Nephron (organoid): ENCODE data around the gene PRDM12.

Experiments
- H3K27ac Mint-ChIP-seq, 3 experiments: 2 replicates each; pipeline ENCODE4 v1.8.0; 2020; ENCODE audit warnings: mixed read lengths in 3 of 3, mild to moderate bottlenecking in 2 of 3, moderate library complexity in 1 of 3
- H3K27me3 Mint-ChIP-seq: 2 replicates; pipeline ENCODE4 v1.8.0; 2021; ENCODE audit warnings: low read depth, mild to moderate bottlenecking, moderate library complexity, mixed read lengths
- H3K36me3 Mint-ChIP-seq: 2 replicates; pipeline ENCODE4 v1.8.0; 2020; ENCODE audit warnings: low read depth, mixed read lengths
- H3K4me1 Mint-ChIP-seq: 2 replicates; pipeline ENCODE4 v1.8.0; 2020; ENCODE audit warnings: mixed read lengths
- H3K4me3 Mint-ChIP-seq, 3 experiments: 2 replicates each; pipeline ENCODE4 v1.8.0; 2020; ENCODE audit warnings: mild to moderate bottlenecking in 3 of 3, mixed read lengths in 3 of 3, moderate library complexity in 2 of 3
- H3K9me3 Mint-ChIP-seq: 2 replicates; pipeline ENCODE4 v1.8.0; 2020; ENCODE audit warnings: mixed read lengths
- TF ChIP-seq, protein P1 (sequence below), 3 experiments: fragments of 200-600 bp; sonication (generic); IDR thresholded peaks; one replicate each; pipeline ENCODE4 v1.5.0; 2021; ENCODE audit warnings: antibody characterized with exemption in 3 of 3; ENCODE audit not compliant: unreplicated experiment in 3 of 3

Gene PRDM12

GRCh38 chr9:130627051-130627450 lies 37.3 kb upstream of the PRDM12 start:
- no peak overlapping the region for H3K27ac Mint-ChIP-seq
- no peaks in the 10 kb centered on the region for H3K27me3 Mint-ChIP-seq
- H3K4me1 Mint-ChIP-seq, result peaks cover 6% of the 10 kb centered on the region
- TF ChIP-seq, protein P1, sequence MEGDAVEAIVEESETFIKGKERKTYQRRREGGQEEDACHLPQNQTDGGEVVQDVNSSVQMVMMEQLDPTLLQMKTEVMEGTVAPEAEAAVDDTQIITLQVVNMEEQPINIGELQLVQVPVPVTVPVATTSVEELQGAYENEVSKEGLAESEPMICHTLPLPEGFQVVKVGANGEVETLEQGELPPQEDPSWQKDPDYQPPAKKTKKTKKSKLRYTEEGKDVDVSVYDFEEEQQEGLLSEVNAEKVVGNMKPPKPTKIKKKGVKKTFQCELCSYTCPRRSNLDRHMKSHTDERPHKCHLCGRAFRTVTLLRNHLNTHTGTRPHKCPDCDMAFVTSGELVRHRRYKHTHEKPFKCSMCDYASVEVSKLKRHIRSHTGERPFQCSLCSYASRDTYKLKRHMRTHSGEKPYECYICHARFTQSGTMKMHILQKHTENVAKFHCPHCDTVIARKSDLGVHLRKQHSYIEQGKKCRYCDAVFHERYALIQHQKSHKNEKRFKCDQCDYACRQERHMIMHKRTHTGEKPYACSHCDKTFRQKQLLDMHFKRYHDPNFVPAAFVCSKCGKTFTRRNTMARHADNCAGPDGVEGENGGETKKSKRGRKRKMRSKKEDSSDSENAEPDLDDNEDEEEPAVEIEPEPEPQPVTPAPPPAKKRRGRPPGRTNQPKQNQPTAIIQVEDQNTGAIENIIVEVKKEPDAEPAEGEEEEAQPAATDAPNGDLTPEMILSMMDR (IDR thresholded peaks at IDR 0.05; ENCODE audit: unreplicated experiment in 3 of 3), result no peak
- H3K9me3 Mint-ChIP-seq, result no peaks in the 10 kb centered on the region
- no peak overlapping the region for H3K4me3 Mint-ChIP-seq
- H3K36me3 Mint-ChIP-seq, result peaks cover 76% of the 10 kb centered on the region

GRCh38 chr9:130627896-130628792 lies 36.2 kb upstream of the PRDM12 start:
- peaks cover 70% of the 10 kb centered on the region for H3K36me3 Mint-ChIP-seq
- no peak overlapping the region for H3K4me3 Mint-ChIP-seq
- peaks cover 6% of the 10 kb centered on the region for H3K4me1 Mint-ChIP-seq
- H3K9me3 Mint-ChIP-seq, result no peaks in the 10 kb centered on the region
- TF ChIP-seq, protein P1 (IDR thresholded peaks at IDR 0.05; ENCODE audit: unreplicated experiment in 3 of 3), result no peak
- H3K27ac Mint-ChIP-seq, result no peak overlapping the region
- H3K27me3 Mint-ChIP-seq, result no peaks in the 10 kb centered on the region

GRCh38 chr9:130629443-130630070 lies 34.8 kb upstream of the PRDM12 start:
- Mint-ChIP-seq H3K4me1 (peaks cover 6% of the 10 kb centered on the region), H3K9me3 (no peaks in the 10 kb centered on the region), H3K36me3 (peaks cover 58% of the 10 kb centered on the region), H3K27me3 (no peaks in the 10 kb centered on the region), H3K27ac (no peak overlapping the region), H3K4me3 (no peak overlapping the region)
- TF ChIP-seq, protein P1 (IDR thresholded peaks at IDR 0.05; ENCODE audit: unreplicated experiment in 3 of 3), result no peak

DNA sequence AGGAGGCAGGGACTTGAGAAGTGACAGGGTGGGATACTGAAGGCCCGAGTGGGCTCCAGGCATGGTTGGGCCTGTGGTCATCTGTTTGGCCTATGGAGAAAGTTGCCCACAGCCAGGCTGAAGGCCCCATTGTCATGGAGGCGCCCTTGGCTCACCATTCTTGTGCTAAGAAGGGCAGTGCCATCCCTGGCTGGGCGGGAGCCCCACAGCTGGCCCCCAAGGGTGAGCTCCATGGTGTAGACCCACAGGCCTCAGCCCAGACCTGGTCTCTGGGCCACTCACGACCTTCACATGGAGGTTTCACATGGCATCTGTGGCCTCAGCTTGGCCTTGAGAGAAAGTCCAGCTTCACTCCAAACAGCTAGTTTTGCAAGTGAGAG lies 34.3 kb upstream of the PRDM12 start:
- no peak overlapping the region for H3K4me3 Mint-ChIP-seq
- peaks cover 59% of the 10 kb centered on the region for H3K36me3 Mint-ChIP-seq
- no peak overlapping the region for H3K27ac Mint-ChIP-seq
- TF ChIP-seq, protein P1 (IDR thresholded peaks at IDR 0.05; ENCODE audit: unreplicated experiment in 3 of 3), result no peak
- H3K27me3 Mint-ChIP-seq, result no peaks in the 10 kb centered on the region
- no peaks in the 10 kb centered on the region for H3K9me3 Mint-ChIP-seq
- H3K4me1 Mint-ChIP-seq, result peaks cover 6% of the 10 kb centered on the region

- Mint-ChIP-seq H3K9me3 (no peaks in the 10 kb centered on the region), H3K4me3 (no peak overlapping the region), H3K4me1 (peaks cover 5% of the 10 kb centered on the region), H3K27me3 (no peaks in the 10 kb centered on the region), H3K27ac (no peak overlapping the region), H3K36me3 (peaks cover 56% of the 10 kb centered on the region)
- TF ChIP-seq, protein P1 (IDR thresholded peaks at IDR 0.05; ENCODE audit: unreplicated experiment in 3 of 3), result no peak
Observed at GRCh38 chr9:130630506-130631330, 33.7 kb upstream of the PRDM12 start.
